ENCODE results near the gene ACOX3.

DNA sequence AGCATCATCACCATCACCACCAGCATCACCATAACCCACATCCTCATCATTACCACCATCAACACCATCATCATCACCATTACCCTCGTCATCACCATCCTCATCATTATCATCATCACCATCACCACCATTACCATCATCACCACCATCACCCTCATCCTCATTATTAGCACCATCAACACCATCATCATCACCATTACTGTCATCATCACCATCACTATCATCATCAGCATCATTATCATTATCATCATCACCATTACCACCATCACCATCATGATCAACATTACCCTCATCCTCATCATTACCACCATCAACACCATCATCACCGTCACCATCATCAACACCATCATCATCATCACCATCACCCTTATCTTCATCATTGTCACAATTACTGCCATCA is 119.3 kb downstream of the ACOX3 start:
- TF ChIP-seq, protein P1, sequence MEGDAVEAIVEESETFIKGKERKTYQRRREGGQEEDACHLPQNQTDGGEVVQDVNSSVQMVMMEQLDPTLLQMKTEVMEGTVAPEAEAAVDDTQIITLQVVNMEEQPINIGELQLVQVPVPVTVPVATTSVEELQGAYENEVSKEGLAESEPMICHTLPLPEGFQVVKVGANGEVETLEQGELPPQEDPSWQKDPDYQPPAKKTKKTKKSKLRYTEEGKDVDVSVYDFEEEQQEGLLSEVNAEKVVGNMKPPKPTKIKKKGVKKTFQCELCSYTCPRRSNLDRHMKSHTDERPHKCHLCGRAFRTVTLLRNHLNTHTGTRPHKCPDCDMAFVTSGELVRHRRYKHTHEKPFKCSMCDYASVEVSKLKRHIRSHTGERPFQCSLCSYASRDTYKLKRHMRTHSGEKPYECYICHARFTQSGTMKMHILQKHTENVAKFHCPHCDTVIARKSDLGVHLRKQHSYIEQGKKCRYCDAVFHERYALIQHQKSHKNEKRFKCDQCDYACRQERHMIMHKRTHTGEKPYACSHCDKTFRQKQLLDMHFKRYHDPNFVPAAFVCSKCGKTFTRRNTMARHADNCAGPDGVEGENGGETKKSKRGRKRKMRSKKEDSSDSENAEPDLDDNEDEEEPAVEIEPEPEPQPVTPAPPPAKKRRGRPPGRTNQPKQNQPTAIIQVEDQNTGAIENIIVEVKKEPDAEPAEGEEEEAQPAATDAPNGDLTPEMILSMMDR (optimal IDR thresholded peaks at IDR 0.05 in 1 of 3, IDR thresholded peaks at IDR 0.05 in 1 of 3, conservative IDR thresholded peaks at IDR 0.05 in 1 of 3; ENCODE audit: extremely low read depth in 1 of 3, insufficient read depth in 2 of 3, low read length in 3 of 3): no peak
- no peak for TF ChIP-seq EZH2 (IDR thresholded peaks at IDR 0.05; ENCODE audit: low read length)

Measured in keratinocyte (primary cell).